GM18868 (cell line): ENCODE data around the gene SP6.

Source experiments
- ATAC-seq: cut with Tn5 transposase; IDR thresholded peaks from one replicate; pipeline ENCODE4 v1.9.1; 2021; ENCODE audit warnings: mild to moderate bottlenecking, moderate library complexity; ENCODE audit not compliant: unreplicated experiment

Gene SP6

DNA sequence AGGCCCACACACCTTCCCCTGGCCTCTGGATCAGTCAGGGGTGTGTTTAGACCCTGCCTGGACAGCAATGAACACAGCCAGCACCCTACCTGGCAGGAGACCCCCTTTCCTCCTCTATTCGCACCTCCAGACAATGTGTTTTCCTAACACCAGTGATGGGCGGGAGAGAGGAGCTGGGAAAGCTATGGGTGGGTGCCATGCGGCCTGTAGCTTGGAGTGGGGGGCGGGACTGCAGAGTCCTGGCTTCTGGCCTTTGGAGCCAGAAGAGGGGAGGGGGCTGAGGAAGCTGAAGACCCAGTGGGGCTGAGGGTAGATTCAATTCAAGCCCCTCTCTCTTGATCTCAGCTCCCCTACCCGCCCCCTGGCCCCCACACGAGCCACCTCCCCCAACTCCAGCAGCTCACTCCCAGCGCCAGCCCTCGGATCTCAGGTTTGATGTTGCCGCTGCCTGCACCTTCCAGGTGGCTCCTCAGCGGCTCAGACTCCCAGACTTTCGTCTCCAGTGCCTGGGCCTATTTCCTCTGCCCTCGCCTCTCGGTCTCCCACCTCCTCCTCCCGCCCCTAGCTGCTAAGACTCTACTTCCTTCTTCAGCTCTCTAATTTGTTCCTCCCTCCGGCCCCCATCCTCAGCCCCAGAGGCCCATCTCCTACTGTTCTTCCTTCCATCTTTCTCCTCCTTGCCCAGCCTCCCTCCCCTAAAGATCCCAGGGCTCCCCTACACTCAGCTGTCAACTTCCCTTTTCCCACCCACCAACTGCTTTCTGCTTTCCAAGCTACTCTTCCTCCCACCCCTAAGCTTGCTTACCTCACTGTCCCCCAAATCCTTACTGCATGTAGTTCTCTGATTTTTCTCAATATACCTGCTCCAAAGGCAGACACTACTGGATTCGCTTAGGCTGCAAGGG lies 6.8 kb upstream of the SP6 start:
- no peak for ATAC-seq

DNA sequence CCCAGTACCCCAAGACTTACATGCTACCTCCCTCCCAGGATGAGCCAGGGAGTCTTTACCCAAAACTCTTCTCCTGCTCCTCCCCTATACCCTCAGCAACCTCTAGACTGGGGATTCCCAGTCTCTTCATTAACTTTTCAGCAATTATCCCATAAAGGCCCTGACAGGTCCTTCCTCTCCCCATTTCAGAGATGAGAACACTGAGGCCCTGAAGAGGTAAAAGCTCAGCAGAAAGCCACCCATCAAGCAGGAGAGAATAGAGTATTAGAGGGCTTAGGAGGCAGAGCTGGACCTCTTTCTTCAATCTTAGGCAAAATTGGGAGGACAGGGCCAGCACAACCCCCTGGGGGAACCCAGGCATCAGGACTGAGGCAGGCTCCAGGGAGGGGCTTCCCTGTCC lies 5.9 kb upstream of the SP6 start:
- ATAC-seq = no peak

DNA sequence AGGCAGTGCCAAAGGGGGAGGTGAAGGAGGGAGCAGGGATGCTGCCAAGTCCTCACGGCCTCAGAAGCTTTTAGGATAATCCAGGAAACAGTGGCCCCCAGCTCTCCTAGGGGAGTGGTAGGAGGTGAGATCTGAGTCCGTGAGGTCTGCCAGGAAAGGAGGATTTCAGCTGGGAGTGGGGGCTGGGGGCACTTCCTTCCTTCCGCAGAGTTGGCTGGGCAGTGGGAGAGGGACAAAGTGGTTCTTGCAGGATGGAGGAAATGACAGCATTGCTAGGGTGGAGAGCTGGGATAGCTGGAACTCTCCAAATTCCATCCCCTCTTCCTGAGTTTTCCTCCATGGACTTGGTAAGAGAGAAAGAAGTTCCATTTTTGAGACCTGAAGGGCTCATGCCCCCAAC lies 4.8 kb upstream of the SP6 start:
- no peak for ATAC-seq

DNA sequence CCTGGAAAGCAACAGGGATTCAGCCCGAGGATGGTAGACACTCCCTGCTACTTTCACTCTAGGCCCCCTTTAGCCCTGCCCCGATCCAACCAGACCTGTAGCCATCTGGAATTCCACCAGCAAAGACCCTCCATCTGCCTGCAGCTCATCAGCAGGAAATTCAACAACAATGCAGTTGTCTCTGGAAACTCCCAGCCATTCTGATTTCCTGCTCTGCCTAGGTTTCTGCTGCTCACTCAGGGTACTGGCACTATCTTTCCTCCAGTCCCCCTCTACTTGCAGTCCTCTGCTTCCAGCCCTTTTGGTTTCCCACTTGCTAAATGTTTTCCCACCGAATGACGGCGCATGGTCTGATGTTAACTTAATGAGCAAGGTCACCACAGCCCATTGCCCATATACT lies 2.7 kb upstream of the SP6 start:
- ATAC-seq = no peak

DNA sequence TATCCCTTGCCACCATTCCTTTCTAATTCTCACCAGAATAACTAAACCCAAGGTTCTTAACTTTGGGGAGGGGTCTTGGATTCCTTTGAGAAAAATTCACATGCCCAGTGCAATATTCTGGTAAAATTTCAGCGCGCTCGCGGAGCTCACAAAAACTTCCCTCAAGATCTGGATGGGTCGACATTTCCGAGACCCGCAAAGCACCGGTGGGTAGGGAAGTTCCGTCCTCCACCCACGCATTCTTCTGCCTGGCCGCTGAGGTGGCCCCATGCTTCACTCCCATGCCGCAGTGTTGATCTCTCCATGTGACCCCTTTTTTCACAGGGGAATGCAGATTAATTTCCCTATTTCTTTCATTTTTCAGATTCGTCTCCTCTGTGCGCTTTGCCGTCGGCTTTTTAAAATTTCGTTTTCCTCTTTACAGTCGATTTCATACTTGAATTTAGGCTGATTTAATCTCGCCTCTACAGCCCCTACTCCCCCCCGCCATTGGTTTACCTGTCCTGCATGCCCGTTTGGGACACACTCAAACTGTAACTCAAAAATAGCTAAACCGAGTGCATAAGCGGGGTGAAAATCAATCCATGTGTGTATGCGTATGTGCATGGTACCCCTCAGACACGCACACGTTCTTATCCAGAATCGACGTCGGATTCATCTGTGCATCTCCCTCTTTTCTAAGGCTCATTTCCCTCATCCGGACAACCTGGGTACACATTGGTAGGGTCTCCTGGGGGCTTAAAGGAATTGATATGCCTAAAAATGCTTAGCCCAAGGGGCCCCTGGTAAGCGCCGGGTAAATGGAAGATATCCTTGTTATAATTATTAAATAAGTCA lies 1.4 kb upstream of the SP6 start:
- ATAC-seq = no peak

DNA sequence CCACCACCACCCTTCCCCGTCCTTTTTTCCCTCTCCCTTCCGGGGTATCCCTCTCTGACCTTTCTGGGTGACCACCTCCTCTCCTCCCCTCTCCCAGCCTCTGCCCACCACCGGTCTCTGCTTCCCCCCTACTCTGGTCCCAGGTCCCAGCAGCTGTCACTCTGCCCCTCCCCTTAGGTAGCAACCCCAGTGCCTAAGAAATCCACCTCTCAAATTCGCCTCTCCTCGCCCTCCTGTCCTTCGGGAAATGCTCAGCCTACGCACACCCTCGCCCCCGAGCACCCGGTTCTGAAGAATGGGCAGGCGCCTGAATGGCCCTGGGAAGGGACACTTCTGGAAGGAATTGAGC lies 775 bp upstream of the SP6 start:
- ATAC-seq = no peak

DNA sequence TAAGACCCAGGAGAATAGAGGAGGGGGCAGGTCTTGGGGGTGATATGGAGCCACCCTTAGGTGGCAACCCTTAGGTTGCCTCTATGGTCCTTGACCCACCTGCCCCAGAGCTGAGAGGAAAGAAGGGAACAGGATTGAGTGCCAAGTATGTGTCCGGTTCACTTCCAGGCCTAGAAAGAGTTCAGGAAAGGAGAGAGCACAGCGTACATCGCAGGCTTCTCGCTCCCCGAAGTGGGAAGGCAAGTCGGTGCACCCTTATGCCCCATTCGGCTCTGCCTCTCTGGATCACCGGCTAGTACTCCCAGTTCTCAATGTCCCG lies 631 bp downstream of the SP6 start:
- no peak for ATAC-seq

DNA sequence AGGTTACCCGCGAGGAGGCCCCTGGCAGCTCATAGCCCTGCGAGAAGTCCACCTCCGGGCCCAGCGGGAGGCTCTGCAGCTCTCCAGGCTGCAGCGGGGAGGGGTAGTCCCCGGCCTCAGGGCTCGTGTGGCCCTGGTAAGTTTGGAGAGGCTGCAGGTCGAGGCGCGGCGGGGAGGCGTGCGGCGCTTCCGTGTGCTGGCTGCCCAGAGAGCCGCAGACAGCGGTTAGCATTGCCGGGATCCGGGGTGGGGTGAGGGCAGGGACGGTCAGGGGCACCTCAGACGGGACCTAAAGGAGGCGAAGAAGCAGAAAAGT lies 2.8 kb downstream of the SP6 start:
- ATAC-seq = no peak

DNA sequence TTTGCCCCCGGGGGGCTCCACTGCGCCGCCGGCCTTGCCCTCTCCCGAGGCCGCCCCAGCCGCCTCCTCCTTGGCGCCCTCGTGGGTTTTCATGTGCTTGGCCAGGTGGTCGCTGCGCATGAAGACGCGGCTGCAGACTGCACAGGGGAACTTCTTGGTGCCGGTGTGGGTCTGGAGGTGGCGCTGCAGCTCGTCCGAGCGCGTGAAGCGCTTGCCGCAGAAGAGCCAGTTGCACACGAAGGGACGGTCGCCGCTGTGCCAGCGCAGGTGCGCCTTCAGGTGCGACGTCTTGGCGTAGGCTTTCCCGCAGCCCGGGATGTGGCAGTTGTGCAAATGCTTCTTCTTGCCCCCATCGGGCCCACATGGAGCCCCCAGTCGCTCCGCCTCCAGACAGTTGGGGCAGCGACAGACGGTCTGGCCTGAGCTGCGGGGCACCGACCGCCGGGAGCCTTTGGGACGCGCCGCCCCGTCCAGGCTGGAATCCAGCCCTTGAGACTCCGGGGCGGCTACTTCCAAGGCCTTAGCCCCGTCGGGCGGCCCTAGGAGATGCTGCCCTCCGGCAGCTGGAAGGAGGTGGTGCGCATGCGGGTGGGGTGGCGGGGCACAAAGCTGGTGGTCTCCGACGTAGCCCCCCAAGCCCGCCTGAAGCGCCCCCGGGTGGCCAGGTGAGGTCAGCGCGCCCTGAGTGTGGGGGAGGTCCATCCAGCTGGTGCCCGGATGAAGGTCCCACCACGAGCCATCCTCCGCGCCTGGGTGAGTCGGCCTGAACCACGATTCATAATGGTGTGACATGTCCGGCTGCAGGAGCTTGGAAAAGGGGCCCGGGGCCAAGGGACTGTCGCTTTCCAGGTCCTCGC lies 3.4 kb downstream of the SP6 start:
- ATAC-seq = no peak

DNA sequence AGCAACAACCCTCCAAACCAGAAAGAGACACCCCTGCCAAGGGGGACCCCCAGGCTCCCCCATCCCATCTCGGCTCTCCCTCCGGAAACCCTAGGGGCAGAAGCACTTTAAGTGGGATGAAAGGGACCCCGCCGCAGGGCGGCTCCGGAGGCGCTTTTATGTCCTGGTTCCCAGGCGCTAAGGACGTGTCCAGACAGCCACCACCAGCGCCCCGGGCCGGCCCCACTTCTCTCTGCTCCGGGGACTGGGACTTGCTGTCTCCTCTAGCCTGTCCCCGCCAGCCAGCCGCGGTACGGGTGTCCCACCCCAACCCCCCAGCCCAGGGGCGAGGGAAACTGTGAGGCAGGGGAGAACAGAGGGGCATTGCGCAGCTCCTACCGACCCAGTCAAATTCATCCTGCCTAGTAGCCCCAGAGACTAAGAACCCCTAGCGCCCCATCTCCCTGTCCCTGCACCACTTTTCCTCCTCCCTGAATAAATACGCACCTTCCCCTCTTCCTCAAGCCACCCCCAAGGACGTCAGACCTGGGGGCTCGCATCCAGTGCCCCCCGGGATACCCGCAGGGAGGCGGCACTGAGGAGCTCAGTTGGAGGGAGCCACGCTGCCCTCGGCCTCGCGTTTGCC lies 4.1 kb downstream of the SP6 start:
- no peak for ATAC-seq

DNA sequence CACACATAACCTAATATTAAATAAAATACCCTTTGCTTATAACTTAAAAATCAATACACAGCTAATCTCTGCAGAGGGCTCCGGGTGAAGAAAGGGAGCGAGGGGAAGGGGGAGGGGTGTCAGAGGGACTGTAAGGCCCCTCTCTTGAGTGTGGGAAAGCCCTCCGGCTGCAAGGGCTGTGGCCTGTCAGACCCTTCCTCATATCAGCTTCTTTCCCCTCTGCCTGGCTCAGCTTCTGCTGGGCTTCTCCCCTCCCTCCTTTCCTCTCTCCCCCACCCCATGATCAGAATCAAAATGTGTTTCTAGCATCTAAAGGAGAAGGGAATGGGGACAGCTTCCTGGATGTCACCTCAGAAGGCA lies 5.3 kb downstream of the SP6 start:
- ATAC-seq = no peak

DNA sequence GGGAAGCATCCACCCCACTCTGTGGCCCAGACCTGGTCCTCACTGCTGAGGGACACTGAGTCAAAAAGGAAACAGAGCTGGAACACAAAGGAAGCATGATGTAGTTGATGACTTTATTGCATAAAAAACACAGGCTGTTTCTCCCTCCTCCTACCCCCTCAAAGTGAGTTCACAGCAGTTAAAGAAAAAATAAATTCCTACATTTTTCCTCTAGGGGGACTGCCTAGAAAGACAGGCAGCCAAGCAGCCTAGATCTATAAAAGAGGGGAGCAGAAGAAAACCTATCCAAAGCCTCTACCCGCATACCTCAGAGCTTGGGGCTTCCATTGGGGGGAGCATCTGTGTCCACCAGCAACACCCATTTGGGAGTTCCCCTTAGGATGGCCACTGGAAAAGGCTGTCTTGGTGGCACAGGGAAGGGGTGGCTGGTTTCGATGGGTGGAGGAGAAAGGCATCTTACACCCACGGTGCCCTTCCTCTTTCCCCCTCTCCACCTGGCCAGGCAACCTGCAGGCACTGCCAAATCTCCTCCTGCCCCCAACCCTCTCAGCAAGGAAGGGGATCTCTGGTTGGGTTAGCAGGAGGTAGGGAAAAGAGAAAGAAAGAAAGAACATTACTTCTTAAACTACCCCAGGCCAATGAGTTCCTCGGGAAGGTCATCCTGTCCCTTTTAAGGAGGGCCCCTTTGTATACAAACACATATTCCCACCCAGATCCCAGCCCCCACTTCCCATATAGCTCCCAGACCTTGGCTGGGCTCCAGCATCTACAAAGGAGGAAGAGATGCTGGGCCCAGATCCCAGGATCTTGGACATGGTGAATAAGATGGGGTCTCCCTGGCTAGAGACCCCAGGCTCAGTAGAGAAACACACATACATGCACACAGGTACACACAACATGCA lies 5.9 kb downstream of the SP6 start:
- no peak for ATAC-seq

DNA sequence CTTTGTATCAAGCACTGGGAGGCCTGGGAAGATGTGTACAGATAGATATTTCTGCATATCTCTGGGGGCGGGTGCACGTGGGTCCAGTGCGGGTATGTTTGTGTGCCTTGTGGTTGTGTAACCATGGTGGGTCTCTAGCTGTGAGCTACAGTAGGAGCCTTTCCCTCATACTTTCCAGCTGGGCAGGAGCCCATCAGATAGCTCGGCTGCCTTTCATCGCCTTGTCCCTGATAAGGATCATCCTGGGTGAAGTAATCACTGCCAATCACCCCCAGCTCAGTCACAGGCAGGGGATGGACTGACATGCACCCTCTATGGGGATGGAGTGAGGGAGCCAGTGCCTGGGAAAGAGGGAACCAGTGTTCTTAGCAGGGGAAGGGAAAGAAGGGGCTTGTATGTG lies 6.7 kb downstream of the SP6 start:
- no peak for ATAC-seq

DNA sequence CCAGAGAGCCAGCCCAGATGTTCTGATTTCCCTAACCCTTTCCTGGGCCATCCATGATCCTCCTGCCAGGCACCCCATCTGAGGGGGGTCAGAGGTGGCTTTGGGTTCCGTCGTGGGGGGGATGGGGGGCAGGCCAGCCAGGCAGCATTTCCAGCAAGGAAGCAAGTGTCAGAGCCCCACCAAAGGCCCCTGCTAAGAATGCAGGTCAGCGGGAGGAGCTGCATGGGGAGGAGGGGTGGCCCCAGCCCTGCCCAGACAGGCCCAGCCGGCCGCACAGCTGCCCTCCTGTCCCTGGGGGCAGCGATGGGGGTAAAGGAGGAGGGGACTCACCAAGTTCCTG lies 7.6 kb downstream of the SP6 start:
- no peak for ATAC-seq

DNA sequence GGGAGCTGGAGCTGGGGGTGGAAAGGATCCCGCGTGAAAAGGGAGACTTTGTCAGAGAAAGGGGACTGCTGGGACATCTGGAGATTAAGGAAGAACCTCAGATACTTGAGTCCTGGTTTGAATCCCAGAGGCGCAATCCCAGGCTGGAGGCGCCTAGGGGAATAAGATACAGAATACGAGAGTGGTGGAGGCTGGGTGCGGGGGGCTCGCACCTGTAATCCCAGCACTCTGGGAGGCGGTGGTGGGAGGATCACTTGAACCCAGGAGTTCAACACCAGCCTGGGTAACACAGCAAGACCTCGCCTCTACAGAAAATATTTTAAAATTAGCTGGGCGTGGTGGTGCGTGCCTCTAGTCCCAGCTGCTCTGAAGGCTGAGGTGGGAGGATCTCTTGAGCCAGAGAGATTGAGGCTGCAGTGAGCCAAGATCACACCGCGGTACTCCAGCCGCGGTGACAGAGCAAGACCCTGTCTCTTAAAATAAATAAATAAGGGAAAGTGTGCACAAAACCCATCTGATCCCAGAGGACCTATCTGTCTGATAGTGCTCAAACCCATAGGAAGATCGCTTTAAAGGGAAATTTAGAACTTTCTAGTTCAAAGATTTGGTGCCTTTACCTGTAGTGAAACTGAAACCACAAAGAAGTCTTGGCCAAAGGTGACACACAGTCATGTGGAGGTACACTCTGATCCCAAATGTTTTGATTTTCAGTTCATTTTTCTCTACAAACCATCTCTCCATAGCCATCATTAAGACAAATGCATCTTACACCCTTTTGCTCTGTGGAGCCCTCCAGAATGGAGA lies 9.3 kb downstream of the SP6 start:
- ATAC-seq = no peak

DNA sequence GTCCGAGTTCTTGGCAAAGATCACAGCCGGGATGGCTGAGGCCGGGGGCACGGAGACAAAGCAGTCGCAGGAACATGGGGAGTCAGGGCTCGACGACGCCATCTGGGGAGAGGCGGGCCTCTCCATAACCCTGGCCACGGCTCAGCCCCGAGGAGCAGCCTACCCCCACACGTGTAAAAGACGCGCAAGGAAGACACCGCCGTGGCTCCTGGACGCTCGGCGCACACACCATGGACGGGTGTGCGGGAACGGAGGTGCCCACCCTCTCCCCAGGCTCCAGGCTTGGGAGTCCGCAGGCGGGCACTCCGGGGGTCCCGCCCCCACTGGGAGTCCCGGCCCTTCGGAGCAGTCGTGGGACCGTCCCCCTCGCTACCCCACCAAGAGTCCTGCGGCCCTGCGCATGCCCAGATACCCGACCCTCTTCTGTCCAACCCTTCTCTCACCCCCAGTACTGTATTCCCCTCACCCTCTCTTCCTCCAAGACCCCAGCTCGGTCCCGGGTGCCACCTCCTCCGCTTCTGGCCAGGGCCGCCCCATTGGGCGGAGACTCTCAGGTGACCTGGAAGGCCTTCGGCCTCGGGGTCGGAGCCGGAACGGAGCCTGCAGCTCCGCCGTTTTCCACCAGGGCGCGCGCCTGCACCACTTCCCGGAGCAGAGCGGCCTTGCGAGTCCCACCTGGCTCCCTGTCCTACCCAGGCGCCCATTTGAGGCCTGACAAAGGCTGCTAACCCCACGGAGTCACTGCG lies 10.0 kb downstream of the SP6 start, which contains the start of gene SCRN2:
Gene SCRN2, minus strand, starts transcription at position 532 of the 746 bp plus-strand sequence. Its CDS starts 430 bp downstream, at position 102.
- peak; percentile 74 for ATAC-seq

DNA sequence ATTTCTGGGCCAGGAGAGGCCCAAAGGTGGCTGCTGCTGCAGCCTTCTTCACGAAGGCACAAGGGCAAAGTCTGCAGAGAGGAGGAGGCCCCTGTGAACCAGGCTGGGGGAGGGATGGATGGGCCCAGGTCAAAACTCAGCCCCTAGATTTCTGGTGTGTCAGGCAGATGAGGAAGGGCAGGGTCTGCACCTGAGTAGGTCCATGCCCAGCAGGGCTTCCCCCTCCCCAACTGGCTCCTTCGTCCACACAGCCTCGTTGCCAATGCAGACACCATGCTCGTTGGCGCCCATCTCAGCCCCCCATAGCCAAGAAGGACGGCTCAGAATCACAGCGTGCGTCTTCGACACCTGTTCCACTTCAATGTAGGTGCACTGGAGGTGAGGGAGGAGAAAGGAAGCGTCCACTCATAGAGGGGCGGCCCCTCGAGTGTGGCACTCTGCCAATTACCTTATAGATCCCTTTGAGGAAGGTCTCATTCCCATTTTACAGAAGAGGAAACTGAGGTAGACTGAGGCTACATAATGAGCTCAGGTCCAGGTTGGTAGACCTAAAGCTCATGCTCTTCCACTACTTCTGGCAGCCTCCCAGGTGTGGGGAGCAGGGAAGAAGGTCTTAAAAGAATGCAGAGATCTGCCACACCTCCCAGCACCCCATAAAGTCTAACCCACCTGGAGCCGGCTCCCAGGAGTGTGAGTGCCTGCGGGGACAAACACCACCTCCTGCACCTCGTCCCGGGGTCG lies 10.8 kb downstream of the SP6 start:
- no peak for ATAC-seq

DNA sequence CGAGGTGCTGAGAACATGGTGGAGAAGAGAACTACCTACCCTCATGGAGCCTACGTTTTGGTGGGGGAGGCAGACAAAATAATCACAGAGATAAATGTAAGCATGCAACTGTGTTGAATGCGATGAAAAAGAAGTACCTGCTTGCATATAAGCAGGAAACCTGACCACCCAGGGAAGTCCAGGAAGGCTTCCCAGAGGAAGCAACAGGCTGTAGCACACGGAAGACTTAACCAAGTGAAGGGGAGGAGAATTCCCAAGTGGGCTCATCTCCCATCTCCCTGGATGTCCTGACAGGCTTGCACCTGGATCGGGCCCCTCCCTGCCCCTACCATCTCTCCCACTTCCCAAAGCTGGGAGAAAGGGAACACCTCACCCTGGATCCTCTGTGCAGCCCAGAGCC lies 11.9 kb downstream of the SP6 start:
- no peak for ATAC-seq
